Esophagus muscularis mucosa (tissue), 3 donors: ENCODE results near the gene SNX18.

Experiments used
- POLR2A ChIP-seq: fragments of 450-650 bp; IDR thresholded peaks from one replicate; pipeline ENCODE4 v1.6.1; 2017; ENCODE audit warnings: antibody characterized with exemption, moderate library complexity, mild to moderate bottlenecking, low read depth
- TF ChIP-seq, protein P1 (sequence below), 3 experiments: fragments of 200-600 bp in 2 of 3; fragments of 450-650 bp in 1 of 3; sonication (generic) in 2 of 3; IDR thresholded peaks; one replicate each; pipeline ENCODE4 v1.5.1; 2017 to 2019; ENCODE audit warnings: antibody characterized with exemption in 3 of 3, mild to moderate bottlenecking in 2 of 3, moderate library complexity in 1 of 3

DNA sequence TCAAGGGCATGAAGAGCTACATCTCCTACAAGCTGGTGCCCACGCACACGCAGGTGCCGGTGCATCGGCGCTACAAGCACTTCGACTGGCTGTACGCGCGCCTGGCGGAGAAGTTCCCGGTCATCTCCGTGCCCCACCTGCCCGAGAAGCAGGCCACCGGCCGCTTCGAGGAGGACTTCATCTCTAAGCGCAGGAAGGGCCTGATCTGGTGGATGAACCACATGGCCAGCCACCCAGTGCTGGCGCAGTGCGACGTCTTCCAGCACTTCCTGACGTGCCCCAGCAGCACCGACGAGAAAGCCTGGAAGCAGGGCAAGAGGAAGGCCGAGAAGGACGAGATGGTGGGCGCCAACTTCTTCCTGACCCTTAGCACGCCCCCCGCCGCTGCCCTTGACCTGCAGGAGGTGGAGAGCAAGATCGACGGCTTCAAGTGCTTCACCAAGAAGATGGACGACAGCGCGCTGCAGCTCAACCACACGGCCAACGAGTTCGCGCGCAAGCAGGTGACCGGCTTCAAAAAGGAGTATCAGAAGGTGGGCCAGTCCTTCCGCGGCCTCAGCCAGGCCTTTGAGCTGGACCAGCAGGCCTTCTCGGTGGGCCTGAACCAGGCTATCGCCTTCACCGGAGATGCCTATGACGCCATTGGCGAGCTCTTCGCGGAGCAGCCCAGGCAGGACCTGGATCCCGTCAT lies 1.4 kb downstream of the SNX18 start:
- TF ChIP-seq POLR2A, result no peak
- TF ChIP-seq, protein P1, sequence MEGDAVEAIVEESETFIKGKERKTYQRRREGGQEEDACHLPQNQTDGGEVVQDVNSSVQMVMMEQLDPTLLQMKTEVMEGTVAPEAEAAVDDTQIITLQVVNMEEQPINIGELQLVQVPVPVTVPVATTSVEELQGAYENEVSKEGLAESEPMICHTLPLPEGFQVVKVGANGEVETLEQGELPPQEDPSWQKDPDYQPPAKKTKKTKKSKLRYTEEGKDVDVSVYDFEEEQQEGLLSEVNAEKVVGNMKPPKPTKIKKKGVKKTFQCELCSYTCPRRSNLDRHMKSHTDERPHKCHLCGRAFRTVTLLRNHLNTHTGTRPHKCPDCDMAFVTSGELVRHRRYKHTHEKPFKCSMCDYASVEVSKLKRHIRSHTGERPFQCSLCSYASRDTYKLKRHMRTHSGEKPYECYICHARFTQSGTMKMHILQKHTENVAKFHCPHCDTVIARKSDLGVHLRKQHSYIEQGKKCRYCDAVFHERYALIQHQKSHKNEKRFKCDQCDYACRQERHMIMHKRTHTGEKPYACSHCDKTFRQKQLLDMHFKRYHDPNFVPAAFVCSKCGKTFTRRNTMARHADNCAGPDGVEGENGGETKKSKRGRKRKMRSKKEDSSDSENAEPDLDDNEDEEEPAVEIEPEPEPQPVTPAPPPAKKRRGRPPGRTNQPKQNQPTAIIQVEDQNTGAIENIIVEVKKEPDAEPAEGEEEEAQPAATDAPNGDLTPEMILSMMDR (IDR thresholded peaks at IDR 0.05), result no peak
